ENCODE measurements around the gene CACNB4.

Gene CACNB4

DNA sequence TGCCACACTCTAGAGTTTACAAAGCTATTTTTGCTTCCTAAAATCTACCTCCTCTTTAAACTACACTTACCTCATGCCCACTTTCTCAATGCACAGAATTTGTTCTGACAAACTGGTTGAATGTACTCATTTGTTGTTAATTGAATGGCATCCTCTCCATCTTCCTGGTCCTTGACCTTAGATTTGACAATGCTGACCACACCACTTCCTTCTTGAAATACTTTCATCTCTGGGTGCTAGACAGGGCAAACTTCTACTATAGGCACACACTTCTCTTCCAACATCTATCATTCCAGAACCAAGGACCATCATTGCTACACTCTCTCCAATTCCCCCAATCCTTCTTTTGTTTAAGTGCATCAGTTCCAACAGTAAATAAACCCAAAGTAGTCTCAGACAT is 292.9 kb downstream of the CACNB4 start:
- Histone ChIP-seq H3K27ac (no peak overlapping the region), H3K27me3 (replicated peaks) (no peaks in the 10 kb centered on the region), H3K36me3 (replicated peaks) (peaks cover 9% of the 10 kb centered on the region), H3K4me3 (ENCODE audit: low read depth, low read length) (no peak overlapping the region)
- DNase-seq = no peak
- TF ChIP-seq, protein P1, sequence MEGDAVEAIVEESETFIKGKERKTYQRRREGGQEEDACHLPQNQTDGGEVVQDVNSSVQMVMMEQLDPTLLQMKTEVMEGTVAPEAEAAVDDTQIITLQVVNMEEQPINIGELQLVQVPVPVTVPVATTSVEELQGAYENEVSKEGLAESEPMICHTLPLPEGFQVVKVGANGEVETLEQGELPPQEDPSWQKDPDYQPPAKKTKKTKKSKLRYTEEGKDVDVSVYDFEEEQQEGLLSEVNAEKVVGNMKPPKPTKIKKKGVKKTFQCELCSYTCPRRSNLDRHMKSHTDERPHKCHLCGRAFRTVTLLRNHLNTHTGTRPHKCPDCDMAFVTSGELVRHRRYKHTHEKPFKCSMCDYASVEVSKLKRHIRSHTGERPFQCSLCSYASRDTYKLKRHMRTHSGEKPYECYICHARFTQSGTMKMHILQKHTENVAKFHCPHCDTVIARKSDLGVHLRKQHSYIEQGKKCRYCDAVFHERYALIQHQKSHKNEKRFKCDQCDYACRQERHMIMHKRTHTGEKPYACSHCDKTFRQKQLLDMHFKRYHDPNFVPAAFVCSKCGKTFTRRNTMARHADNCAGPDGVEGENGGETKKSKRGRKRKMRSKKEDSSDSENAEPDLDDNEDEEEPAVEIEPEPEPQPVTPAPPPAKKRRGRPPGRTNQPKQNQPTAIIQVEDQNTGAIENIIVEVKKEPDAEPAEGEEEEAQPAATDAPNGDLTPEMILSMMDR (IDR thresholded peaks at IDR 0.05; ENCODE audit: low read depth, low read length, missing control alignments) = no peak
- in situ Hi-C loops (cut with HindIII; ENCODE audit: low pct_ligation_motif_present, low sequenced_read_pairs) = no loop called here

DNA sequence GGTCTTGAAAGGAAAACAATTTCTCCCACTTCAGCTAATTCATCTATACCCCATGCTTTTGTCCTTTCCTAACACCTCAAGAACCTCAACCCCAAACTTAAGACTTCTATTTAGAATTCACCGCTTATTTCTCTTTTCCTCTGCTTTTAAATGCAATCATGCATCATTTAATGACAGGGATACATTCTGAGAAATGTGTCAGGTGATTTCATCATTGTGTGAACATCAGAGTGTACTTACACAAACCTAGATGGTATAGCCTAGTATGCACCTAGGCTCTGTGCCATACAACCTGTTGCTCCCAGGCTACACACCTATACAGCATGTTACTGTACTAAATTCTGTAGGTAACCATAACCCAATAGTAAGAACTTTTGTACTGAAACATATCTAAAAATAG is 293.5 kb downstream of the CACNB4 start:
- peaks cover 9% of the 10 kb centered on the region for H3K36me3 ChIP-seq (replicated peaks)
- TF ChIP-seq, protein P1 (IDR thresholded peaks at IDR 0.05; ENCODE audit: low read depth, low read length, missing control alignments) = no peak
- H3K27ac ChIP-seq = no peak overlapping the region
- no peaks in the 10 kb centered on the region for H3K27me3 ChIP-seq (replicated peaks)
- in situ Hi-C loops (cut with HindIII; ENCODE audit: low pct_ligation_motif_present, low sequenced_read_pairs) = no loop called here
- H3K4me3 ChIP-seq (ENCODE audit: low read depth, low read length) = no peak overlapping the region
- DNase-seq = no peak

DNA sequence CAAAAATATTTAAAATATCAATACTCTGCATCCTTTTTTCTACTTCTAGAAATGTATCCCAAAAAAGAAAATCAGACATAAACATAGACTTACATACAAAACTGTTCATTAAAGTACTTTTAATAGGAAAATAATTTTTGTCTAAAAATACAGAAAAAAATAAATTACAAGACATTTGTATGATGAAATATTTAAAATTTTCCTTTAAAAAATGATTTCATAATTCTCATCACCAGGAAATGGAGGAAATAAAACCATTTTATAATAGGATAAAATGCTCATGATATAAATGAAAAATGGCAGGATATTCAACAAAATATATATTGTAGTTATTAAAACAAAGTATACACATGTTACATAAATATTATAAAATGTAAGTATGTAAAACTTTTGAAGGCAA is 295.0 kb downstream of the CACNB4 start:
- Histone ChIP-seq H3K36me3 (replicated peaks) (peaks cover 9% of the 10 kb centered on the region), H3K27me3 (replicated peaks) (no peaks in the 10 kb centered on the region), H3K27ac (no peak overlapping the region), H3K4me3 (ENCODE audit: low read depth, low read length) (no peak overlapping the region)
- in situ Hi-C loops (cut with HindIII; ENCODE audit: low pct_ligation_motif_present, low sequenced_read_pairs) = no loop called here
- no peak for DNase-seq
- TF ChIP-seq, protein P1 (IDR thresholded peaks at IDR 0.05; ENCODE audit: low read depth, low read length, missing control alignments) = no peak

DNA sequence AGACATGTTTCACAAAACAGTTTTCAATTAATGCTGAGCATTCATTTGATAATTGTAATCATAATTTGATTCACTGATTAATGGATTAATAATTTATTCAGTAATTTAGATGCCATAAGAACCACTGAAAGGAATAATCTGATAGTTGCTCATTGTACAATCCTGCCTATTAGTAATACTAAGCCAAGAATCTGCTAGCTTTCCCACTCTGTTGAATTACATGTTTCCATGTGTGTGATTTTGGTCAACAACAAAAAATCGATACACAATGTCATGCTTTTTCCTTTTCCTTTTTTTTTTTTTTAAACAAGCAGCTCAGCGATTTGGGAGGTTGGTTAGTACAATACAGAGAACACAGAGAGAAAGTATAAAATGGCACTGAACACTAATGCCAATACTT is 296.5 kb downstream of the CACNB4 start:
- DNase-seq = no peak
- H3K36me3 ChIP-seq (replicated peaks) = peaks cover 9% of the 10 kb centered on the region
- H3K27ac ChIP-seq = no peak overlapping the region
- H3K4me3 ChIP-seq (ENCODE audit: low read depth, low read length) = no peak overlapping the region
- H3K27me3 ChIP-seq (replicated peaks) = no peaks in the 10 kb centered on the region
- TF ChIP-seq, protein P1 (IDR thresholded peaks at IDR 0.05; ENCODE audit: low read depth, low read length, missing control alignments) = no peak
- in situ Hi-C loops (cut with HindIII; ENCODE audit: low pct_ligation_motif_present, low sequenced_read_pairs) = no loop called here

GRCh38 chr2:151799886-151800292 is 299.0 kb downstream of the CACNB4 start:
- no peak for DNase-seq
- H3K27me3 ChIP-seq (replicated peaks) = no peaks in the 10 kb centered on the region
- in situ Hi-C loops (cut with HindIII; ENCODE audit: low pct_ligation_motif_present, low sequenced_read_pairs) = no loop called here
- H3K4me3 ChIP-seq (ENCODE audit: low read depth, low read length) = no peak overlapping the region
- H3K27ac ChIP-seq = no peak overlapping the region
- TF ChIP-seq, protein P1 (IDR thresholded peaks at IDR 0.05; ENCODE audit: low read depth, low read length, missing control alignments) = no peak
- H3K36me3 ChIP-seq (replicated peaks) = peaks cover 2% of the 10 kb centered on the region

DNA sequence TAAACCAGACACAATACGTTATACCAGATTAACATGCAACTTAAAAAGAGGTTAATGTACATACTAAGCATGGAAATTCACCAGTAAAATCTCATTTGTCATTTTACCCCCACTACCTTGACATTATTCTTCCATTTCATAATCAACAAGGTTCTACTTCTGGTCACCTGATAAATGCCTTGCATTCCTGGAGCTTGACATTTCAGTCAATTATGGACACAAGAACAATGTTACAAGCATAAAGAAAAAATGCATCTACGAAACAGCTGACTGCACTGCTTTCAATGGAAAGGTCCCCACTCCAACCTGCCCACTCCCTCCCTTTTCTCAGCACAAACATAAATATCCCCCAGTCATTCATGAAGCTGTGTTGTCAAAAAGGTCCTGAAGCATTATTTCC is 302.1 kb downstream of the CACNB4 start:
- H3K27ac ChIP-seq = no peak overlapping the region
- H3K27me3 ChIP-seq (replicated peaks) = no peaks in the 10 kb centered on the region
- in situ Hi-C loops (cut with HindIII; ENCODE audit: low pct_ligation_motif_present, low sequenced_read_pairs) = no loop called here
- no peak for DNase-seq
- TF ChIP-seq, protein P1 (IDR thresholded peaks at IDR 0.05; ENCODE audit: low read depth, low read length, missing control alignments) = no peak
- no peak overlapping the region for H3K4me3 ChIP-seq (ENCODE audit: low read depth, low read length)
- H3K36me3 ChIP-seq (replicated peaks) = no peaks in the 10 kb centered on the region
